ENCODE data around the gene TMEM181. TPM values are rescaled to one million over a fixed set of nuclear protein-coding genes. Genes with fewer than 3 reads are reported as not detected.
A peak's percentile ranks its signal among the peaks of the same experiment; 100 is the strongest.
"Not testable (repeated sequence)": the region's sequence is repeated elsewhere in the genome, so short reads cannot be mapped to it uniquely, and the experiment has no call there.

The TMEM181 gene
- polyA plus RNA-seq, 1 donor: 17.2 TPM

- no peak for DNase-seq
Observed at GRCh38 chr6:158603261-158604047, 43.6 kb downstream of the TMEM181 start.

- no peak for DNase-seq
Observed at GRCh38 chr6:158604048-158604406, 44.1 kb downstream of the TMEM181 start.

- peak; percentile 69 for DNase-seq
Observed at GRCh38 chr6:158605266-158605878, 45.5 kb downstream of the TMEM181 start.

GRCh38 chr6:158606011-158606410 is 46.1 kb downstream of the TMEM181 start:
- not testable (repeated sequence) for DNase-seq

- DNase-seq: no peak
Observed at GRCh38 chr6:158606935-158607334, 47.0 kb downstream of the TMEM181 start.

GRCh38 chr6:158607411-158608170 is 47.7 kb downstream of the TMEM181 start:
- DNase-seq: no peak

GRCh38 chr6:158608221-158608620 is 48.3 kb downstream of the TMEM181 start:
- no peak for DNase-seq

GRCh38 chr6:158609455-158610155 is 49.7 kb downstream of the TMEM181 start:
- DNase-seq: no peak

GRCh38 chr6:158610319-158610968 is 50.6 kb downstream of the TMEM181 start:
- DNase-seq: no peak

- no peak for DNase-seq
Observed at GRCh38 chr6:158611039-158611438, 51.1 kb downstream of the TMEM181 start.

GRCh38 chr6:158611541-158612370 is 51.9 kb downstream of the TMEM181 start:
- DNase-seq: no peak

- not testable (repeated sequence) for DNase-seq
Observed at GRCh38 chr6:158614606-158615005, 54.7 kb downstream of the TMEM181 start.

- DNase-seq: not testable (repeated sequence)
Observed at GRCh38 chr6:158618289-158618688, 58.4 kb downstream of the TMEM181 start.

- no peak for DNase-seq
Observed at GRCh38 chr6:158619922-158620801, 60.3 kb downstream of the TMEM181 start.

GRCh38 chr6:158620963-158621693 is 61.2 kb downstream of the TMEM181 start:
- DNase-seq: no peak

- no peak for DNase-seq
Observed at GRCh38 chr6:158621694-158622544, 62.0 kb downstream of the TMEM181 start.

GRCh38 chr6:158622545-158623190 is 62.8 kb downstream of the TMEM181 start:
- DNase-seq: no peak

All from hindlimb muscle (tissue), 1 donor.